ENCODE data around the gene MAPK8.

The MAPK8 gene

DNA sequence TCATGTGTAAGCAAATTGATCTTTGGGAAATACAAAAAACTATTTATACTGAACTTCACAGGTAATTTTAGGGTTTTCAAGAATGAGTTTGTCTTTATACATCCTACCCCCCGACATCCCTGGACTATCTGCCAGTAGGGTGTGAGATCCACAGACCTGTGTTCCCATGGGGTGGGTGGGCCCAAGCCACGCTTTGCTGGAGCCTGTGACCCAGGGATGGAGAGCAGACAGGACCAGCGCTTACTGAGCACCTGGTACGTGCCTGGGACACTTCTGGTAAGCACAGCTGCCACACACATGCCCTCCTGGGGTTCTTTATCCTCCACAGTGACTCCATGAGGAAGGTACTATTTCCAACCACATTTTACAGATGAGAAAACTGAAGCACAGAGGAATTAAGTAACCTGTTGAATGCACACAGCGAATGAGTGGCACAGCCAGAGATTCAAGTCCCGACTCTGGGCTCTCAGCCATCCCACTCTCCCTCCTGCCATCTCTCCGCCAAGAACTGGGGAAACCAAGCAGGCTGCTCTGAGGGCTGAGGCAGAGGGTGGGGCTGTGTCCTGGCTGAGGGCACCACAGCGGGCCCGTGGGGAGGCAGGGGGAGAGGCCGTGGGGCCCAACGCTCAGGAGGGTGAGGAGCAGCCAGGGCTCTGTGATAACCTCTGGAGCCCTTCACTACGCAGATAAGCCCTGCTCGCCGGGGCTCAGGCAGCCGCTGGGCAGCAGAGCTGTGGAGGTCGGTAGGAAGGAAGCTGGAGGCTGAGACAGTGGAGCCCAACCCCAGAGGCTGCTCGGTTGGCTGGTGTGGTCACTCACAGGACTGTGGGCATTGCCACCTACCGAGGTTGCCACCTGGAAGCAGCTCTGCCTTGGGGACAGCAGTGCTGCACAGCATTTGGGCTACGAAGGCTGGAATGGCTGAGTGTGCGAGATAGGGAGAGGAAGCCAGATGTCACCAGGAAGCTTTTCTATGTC lies 174.2 kb downstream of the MAPK8 start:
- DNase-seq: no peak

DNA sequence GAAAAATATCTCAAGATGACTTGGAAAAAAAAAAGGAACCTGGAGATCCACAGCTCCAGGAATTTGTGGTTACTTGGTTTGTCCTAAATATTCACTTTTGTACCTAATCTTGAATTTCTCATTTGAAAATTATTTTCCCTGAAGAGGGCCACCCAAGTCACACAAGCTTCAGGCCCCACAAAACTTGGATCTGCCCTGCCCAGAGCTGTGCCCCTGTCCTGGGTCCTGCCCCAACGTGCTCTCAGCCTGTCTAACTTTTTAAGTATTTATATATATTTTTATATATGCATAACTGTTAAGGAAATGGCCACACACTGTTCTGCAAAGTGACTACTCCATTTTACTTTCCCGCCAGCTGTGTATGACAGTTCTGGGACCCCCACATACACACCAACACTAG lies 174.9 kb downstream of the MAPK8 start:
- no peak for DNase-seq

DNA sequence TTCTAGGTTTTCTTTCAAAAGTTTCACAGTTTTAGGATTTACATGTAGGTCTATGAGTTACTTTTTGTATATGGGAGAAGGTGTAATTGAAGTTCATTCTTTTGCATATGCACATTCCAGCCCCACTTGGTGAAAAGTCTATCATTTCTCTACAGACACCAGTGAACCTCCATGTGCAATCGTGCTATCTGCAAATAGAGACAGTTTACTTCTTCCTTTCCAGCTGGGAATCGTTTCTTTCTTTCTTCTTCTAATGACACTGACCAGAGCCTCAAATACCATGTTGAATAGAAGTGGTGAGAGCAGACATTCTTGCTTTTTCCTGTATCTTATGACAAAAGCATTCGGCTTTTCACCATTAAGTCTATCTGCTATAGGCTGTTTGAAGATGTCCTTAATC lies 175.7 kb downstream of the MAPK8 start:
- DNase-seq: no peak

DNA sequence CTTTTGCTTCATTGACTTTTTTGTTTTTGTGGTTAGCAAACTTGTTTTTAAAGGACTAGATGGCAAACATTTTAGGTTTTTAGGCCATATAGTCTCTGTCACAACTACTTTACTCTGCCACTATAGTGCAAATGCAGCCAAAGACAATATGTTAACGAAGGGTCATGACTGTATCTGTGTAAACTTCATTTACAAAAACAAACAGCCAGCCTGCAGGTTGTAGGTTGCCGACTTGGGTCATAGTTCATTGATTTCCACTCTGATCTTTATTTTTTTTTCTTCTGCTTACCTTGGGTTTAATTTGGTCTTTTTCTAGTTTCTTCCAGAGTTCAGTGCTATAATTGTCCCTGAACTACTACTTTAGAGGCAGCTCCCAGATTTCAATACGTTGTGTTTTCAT lies 178.4 kb downstream of the MAPK8 start:
- DNase-seq: no peak

DNA sequence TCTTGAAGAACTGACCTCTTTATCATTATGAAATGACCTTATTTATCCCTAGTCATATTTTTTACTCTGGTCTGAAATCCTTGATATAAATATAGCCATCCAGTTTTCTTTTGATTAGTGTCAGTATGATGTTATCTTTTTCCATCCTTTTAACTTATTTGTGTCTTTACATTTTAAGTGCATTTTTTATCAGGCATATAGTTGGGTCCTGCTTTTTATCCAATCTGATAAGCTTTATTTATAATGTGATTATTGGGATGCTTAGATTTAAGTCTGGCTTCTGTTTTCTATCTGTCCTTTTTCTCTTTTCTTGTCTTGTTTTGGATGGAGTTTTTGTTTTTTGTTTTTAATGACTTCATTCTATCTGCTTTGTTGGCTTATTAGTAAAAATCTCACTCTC lies 179.2 kb downstream of the MAPK8 start:
- no peak for DNase-seq

DNA sequence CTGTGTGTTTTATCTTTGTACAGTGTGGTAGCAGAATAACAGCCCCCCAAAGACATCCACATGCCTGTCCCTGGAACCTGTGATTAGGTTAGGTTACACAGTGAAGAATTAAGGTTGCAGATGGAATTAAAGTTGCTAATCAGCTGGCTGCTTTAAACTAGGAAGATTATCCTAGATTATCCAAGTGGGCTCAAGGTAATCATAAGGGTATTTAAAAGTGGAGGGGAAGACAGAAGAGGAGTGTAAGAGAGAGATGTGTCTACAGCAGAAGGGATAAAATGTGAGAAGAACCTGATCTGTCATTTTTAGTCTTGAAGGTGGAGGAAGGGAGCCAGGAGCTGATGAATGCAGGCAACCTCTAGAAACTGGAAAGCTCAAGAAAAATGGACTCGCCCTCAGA lies 180.8 kb downstream of the MAPK8 start:
- no peak for DNase-seq

Data from bone marrow (tissue), 2 donors.